Kidney capillary endothelial cell (primary cell): ENCODE data around the gene CHRND.

ENCODE experiments used
- DNase-seq: peaks from one replicate; pipeline ENCODE4 v3.0.0-alpha.2; 2018; ENCODE audit warnings: low spot score

Gene CHRND

DNA sequence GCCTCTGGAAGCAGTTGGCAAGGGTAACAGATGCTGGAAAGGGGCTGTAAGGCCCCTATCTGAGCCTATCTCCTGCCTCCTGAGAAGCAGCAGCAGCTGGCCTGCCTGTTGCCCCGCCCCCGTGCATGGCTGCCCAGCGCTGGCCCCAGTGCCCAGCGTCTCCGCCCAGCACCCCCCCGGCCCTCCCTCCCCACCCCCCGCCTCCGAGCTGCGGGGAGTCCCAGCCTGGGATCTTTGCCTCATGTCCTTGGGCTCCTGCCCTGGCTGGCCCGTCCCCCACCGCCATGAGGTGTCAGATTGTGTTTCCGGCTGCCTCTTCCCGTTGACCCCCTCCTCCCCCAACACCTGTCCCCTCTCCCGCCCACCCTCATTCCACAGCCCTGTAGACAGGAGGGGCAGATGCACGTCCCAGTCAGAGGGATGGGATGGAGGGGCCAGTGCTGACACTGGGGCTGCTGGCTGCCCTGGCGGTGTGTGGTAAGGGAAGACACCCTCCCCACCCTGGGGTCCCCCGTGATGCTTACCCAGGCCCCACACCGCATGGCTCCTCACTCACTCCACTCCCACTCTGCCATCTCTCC is at the start of gene CHRND:
CHRND (plus strand) TSS at position 370 of the 581 bp plus-strand sequence; CDS start at position 426, 56 bp downstream.
- no peak for DNase-seq

GRCh38 chr2:232476791-232477190 is 49.2 kb upstream of the CHRND start:
- DNase-seq = no peak

GRCh38 chr2:232477751-232478510 is 48.0 kb upstream of the CHRND start:
- DNase-seq = no peak

DNA sequence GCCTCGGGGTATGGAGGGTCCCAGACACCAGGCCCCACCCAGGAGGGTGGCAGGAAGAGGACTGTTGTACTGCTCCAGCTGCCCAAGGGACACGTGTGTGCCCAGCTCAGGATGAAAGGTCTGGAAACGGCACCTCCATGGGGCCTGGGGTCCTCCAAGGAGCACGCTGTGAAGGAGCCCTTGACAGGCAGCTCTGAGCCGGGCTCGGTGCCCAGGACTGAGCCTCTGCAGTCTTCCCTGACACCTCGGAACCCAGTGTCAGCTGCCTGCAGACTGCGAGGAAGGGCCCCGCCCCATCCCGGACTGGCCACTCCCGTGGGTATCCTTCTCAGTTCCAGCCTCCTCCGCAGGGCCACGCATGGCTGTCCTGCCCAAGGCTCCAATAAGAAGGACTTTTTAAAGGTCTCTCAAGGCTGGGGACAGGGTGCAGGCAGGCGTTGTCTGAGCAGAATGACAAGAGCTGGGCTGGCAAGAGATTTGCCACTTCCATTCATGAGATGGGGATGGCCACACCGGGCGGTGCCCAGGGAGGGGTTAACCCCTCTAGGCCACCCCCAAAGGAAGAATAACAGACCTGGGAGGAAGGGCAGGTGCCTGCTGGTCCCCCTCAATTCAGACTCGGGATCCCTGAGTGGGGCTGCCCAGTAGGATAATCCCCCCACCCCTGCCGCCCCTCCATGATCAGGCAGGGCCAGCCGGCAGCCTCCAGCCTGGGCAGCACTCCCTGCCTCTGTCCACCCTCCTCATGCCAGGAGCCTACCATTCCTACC is 47.2 kb upstream of the CHRND start:
- no peak for DNase-seq

GRCh38 chr2:232479341-232480200 is 46.4 kb upstream of the CHRND start:
- no peak for DNase-seq

DNA sequence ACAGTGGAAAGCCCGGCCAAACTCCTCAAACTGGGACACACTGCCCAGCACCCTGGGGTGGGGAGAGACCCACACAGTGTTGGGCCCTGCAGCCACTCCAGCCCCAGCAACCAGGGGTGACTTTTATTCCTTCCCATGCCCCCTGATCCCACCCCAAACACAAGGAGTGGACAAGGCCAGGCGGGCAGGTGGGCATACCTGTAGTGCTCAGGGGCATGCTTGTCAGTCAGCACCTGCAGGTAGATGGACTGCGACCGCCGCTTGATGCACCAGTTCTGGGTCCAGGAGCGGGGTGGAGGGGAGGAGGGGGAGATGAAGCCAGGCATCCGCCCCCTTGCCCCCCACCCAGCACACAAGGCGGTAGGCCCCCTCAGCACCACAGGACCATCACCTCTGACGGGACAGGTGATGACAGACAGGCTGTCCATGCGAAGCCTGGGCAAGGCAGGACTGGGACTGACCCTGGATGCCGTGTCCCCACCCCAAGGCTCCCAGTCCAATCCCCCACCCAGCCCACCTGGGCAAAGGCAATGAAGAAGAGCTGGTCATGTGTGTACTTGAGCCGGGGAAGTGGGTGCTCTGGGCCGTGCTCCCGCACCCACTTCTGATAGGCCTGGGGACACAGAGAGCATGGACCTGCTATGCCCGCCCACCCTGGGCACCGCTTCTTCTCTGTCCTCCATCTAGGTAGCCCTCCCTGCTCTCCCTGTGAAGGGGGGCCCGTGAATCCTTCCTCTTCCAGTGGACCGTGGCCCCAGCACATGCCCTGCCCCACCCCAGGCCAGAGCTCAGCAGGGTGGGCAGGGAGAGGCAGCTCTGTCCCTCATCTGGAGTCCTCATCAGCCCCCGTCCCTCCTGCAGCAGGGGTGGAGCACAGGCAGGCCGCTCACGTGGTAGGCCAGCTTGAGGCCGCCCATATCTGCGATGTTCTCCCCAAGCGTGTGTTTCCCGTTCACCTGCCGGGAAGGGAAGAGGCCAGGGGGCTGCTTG is 45.5 kb upstream of the CHRND start:
- DNase-seq = no peak

GRCh38 chr2:232481322-232482140 is 44.4 kb upstream of the CHRND start:
- DNase-seq = no peak

DNA sequence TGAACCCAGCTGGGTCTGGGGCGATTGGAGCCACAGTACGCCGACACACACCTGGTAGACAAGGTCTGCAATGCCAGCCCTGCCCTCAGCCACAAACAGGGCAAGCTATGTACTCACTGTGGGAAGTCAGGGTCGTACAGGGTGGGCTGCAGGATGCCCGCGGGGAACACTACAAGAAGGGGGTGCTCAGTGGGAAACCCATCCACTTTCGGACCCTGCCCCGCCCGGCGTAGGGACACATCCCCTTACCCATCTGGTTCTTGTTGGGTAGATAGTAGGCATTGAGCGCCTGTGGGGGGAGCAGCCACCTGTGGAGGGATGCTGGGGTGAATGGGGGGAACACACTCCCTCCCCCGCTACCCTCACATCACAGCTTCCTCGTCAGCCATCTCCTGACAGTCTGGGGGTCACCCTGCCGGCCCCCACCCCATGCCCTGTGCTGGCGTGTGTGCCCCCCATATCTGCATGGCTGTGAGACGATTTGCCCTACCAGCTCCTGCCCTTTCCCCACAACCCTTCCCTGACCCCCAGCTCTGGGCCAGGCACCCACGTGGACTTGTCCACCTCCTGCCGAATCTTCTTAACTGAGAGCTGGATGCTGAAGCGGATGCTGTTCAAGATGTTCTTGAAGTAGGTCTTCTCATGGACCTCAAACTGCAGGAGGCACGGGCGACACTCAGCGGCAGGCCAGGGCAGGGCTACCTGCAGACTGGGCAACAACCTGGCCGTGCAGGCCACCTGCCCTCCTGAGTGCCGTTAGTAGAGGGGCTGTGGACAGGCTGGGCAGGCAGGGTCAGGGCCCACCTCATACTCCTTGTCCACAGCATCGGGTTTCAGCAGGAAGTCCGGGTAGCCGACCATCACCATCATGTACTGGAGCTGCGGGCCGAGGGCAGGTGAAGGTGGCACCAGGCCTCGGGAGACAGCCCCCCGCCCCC is 43.4 kb upstream of the CHRND start:
- no peak for DNase-seq

DNA sequence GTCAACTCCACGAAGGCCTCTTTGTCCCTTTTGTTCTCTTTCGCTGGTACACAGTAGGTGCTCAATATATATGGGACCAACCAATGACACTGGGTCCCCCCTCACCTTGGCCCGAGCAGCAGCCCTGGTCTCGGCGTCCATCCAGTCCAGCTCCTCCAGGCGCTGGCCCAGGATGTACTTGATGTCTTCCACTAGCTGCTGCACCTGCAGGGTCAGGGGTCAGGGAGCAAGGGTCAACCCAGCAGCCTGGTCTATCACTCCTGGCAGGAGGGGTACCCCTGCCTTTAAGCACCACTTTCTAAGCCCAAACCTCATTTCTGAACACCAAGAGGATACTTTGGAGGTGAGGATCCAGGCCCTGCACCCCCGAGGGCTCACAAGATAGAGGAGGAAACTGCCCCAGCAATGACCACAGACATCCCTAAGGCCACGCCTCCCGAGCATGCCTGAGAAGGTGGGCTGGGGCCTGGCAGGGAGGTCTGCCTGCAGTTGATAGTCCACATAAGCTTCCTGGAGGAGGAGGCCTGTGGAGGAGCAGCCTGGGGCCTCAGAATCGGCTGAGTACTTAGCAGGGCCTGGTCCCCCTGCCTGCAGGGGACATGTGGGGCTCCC is 42.5 kb upstream of the CHRND start:
- no peak for DNase-seq

DNA sequence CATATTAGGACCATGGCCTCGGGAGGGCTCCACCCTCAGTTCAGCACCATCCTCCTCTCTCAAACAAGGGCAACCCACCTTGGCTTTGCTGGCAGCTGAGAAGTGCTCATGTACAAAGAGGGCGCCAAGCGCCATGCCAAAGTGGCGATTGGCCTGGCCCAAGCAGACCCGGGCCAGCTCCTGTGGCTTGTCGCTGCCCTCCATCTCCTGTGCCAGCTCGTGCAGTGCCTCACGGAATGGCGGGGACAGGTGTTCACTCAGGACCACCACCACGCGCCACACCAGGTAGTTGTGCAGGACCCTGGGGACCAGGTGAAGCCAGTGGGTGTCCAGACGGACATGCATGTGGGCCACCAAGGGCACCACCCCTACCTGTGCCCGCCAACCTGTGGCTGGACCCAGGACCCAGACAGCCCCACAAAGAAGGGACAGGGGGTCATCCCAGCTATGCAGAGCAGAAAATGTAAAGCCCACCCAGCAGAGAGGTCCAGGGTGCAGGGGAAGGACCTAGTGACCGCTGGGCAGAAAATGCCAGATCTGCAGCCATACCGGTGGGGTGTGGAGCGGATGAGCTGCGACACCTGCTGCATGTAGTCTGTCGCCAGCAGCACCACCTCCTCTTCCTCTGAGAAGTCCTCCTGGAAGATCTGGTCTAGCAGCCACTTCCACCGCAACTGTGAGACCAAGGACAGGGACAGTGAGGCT is 41.9 kb upstream of the CHRND start:
- DNase-seq = no peak

DNA sequence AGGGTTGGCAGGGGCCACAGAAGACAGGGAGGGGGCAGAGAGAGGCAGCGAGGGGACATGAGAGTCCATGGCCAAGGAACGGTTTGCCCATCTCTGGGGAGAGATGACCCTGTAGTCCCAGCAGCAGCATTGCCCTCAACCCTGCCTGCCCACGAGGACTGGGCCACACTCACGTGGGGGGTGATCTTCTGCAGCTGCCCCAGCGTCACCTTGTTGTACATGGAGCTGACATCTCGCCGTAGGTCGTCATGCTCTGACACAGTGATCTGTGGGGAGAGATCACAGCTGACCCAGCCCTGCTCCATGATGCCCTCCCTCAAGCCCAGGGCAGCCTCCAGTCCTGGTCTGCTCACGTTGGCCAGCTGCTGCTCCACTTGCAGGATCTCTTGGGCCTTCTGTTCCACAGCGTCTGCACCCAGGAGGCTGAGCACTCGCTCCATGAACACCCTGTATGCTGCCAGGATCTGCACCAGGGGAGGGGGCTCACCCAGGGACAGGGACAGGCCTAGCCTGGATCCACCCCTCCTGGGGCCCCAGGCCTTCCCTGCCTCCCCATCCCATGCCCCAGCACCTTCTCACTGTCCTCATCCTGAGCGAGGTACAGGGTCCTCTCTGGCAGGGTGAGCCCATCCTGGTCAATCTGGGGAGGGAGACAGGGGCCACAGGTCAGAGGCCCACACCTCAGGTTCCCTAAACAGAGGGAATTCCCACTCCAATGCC is 41.2 kb upstream of the CHRND start:
- no peak for DNase-seq

DNA sequence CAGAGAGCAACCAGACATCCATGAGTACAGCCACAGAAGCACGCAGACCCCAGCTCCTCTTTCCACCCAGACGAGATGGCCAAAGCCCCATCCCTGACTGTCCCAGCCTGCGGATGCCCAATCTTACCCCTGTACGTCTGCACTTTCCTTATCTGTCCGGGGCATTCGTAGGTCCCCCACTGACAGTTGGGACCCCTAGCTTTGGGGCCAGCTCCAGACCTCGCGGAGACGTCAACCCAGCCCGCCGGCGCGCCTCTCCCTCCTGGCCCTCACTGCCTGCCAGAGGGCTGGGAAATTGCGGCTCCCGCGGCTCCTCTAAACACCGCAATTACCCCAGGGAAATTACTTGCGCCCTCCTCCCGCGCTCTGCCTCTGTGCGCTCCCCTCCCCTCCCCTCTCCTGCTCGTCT is 40.6 kb upstream of the CHRND start:
- DNase-seq = no peak

DNA sequence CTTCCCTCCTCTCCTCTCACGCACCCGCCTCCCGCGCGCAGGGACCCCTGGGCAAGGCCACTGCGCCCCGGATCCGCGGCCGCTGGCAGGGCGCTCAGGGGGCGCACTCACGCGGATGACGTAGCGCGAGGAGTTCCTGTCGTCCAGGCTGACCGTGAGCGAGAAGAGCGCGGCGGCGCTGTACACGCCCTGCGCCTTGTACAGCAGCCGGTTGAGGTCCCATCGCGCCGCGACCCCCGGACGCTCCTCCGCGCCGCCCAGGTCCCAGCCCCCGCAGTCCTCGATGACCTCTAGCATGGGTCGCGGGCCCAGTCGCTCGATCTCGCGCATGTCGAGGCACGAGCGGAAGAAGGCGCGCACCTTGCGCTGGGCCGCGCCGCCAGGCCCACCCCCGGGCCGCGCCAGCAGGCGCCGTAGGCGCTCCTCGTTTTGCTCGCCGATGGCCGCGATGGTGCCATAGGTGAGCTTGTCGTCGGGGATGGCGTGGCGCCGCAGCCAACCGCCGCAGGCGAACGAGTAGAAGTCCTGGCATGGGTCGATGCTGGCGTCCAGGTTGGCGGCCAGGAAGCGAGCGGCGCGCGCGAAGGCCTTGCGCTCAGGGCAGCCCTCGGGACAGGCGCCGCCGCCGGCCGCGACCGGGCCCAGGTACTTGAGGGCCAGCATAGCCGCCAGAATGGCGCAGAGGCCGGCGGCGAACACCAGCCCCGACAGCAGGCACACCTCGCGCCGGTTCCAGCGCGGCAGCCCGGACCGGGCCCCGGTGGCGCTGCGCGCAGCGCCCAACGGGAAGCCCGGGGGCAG is 40.0 kb upstream of the CHRND start:
- DNase-seq = no peak

- DNase-seq = no peak
Measured at GRCh38 chr2:232486558-232487384, 39.2 kb upstream of the CHRND start.

- no peak for DNase-seq
Measured at GRCh38 chr2:232487385-232488096, 38.4 kb upstream of the CHRND start, which contains the start of gene ECEL1. ECEL1 (minus strand) TSS chr2:232487834; CDS start chr2:232486653, 1,181 bp downstream.
